GM18951 (cell line): Measurements from ENCODE around the gene PPIG.

Experiments used
- POLR2A ChIP-seq: IDR thresholded peaks from 4 replicates; pipeline ENCODE4 v1.6.1; 2011; ENCODE audit warnings: mild to moderate bottlenecking; ENCODE audit not compliant: insufficient read length, insufficient read depth; ENCODE audit errors: extremely low read depth
- in situ Hi-C: fragments of 300-500 bp; cut with MboI; formaldehyde crosslinking; loops from one replicate; pipeline ENCODE4 v1.12.0; 2022; ENCODE audit warnings: low sequenced_read_pairs, mixed read lengths, inconsistent platforms; ENCODE audit not compliant: unreplicated experiment

The PPIG gene

DNA sequence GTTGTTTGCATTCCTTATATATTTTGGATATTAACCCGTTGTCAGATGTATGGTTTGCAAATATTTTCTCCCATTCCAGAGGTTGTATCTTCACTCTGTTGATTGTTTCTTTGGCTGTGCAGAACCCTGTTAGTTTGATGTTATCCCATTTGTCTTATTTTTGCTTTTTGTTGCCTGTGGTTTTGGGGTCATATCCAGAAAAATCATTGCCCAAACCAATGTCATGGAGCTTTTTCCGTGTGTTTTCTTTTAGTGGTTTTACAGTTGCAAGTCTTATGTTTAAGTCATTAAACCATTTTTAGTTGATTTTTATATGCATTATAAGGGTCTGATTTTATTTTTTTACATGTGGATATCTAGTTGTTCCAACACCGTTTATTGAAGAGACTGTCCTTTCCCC is 35.8 kb downstream of the PPIG start:
- TF ChIP-seq POLR2A: no peak
- in situ Hi-C loops: no loop called here

GRCh38 chr2:169620509-169620908 is 36.4 kb downstream of the PPIG start:
- TF ChIP-seq POLR2A: no peak
- in situ Hi-C loops: no loop called here

DNA sequence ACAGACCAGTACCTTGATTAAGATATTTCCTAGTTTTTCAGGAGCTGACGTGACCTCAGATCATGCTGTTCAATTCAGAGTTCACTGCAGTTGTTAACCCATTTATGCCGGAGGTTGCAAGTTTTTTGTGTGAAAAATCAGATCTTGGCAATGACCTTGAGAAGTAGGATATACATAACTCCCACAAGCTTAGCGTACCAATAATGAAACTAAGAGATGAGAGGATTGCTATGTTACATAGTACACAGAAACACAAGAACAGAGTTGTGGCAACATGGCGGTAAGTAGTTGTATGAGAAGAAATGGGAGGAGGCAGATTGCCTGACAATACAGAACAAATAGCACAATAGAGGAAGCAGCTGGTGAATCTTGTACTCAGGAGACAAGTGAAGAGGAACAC is 39.1 kb downstream of the PPIG start:
- in situ Hi-C loops: no loop called here
- TF ChIP-seq POLR2A: no peak

DNA sequence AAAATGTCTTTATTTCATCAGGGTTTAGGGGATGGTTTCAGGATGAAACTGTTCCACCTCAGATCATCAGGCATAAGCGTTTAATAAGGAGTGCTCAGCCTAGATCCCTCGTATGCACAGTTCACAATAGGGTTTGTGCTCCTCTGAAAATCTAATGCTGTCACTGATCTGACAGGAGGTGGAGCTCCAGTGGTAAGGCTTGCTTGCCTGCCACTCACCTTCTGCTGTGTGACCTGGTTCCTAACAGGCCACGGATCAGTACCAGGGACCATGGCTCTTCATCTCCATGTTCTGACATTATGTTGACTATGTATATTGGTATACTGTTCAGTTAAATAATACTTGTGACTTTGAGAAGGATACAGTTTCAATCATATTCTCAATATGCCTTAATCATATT is 41.6 kb downstream of the PPIG start:
- no peak for TF ChIP-seq POLR2A
- in situ Hi-C loops: no loop called here

DNA sequence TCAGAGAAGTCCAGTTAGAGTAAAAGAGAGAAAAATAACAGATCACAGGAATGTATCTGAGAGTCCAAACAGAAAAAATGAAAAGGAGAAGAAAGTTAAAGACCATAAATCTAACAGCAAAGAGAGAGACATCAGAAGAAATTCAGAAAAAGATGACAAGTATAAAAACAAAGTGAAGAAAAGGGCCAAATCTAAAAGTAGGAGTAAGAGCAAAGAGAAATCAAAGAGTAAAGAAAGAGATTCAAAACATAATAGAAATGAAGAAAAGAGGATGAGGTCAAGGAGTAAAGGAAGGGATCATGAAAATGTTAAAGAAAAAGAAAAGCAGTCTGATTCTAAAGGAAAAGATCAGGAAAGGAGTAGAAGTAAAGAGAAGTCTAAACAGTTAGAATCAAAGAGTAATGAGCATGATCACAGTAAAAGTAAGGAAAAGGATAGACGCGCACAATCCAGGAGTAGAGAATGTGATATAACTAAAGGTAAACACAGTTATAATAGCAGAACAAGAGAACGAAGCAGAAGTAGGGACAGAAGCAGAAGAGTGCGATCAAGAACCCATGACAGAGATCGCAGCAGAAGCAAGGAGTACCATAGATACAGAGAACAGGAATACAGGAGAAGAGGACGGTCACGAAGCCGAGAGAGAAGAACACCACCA is 52.4 kb downstream of the PPIG start:
- in situ Hi-C loops: no loop called here
- TF ChIP-seq POLR2A: no peak

GRCh38 chr2:169637620-169638019 is 53.5 kb downstream of the PPIG start:
- in situ Hi-C loops: no loop called here
- no peak for TF ChIP-seq POLR2A

GRCh38 chr2:169640104-169640503 is 56.0 kb downstream of the PPIG start:
- in situ Hi-C loops: no loop called here
- no peak for TF ChIP-seq POLR2A

DNA sequence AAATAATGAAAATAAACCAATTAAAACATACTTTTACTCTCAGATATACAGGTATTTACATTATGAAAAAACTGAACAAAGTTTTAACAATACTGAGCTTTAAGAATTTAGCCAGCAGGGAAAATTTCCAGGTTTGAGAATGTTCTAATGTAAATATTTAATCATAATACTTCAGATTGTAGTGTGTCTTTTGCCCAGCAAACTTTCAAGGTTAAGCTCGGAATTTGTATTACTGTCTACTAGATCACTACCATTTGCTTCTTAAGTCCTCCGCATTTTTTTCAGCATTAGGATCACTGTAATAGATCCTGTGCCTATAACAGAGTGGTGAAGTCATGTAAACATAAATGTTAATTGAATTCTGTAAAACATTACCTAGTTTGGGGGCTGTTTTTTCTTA is 57.3 kb downstream of the PPIG start:
- in situ Hi-C loops: no loop called here

DNA sequence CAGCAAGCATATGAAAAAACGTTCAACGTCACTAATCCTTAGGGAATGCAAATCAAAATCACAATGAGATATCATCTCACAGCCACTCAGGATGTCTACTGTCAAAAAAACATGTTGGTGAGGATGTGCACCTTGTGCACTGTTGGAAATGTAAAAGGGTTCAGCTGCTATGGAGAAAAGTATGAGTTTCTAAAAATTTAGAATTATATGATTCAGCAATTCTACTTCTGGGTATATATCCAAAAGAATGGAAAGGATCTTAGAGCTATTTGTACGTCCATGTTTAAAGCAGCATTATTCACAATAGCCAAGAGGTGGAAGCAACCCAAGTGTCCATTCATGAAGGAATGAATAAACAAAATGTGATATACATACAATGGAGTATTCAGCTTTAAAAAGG is 60.0 kb downstream of the PPIG start:
- in situ Hi-C loops: no loop called here
- no peak for TF ChIP-seq POLR2A

More for the DNA sequence above, 57.3 kb downstream of the PPIG start:
- TF ChIP-seq POLR2A: no peak

GRCh38 chr2:169647496-169647895 is 63.3 kb downstream of the PPIG start:
- in situ Hi-C loops: no loop called here
- TF ChIP-seq POLR2A: no peak

DNA sequence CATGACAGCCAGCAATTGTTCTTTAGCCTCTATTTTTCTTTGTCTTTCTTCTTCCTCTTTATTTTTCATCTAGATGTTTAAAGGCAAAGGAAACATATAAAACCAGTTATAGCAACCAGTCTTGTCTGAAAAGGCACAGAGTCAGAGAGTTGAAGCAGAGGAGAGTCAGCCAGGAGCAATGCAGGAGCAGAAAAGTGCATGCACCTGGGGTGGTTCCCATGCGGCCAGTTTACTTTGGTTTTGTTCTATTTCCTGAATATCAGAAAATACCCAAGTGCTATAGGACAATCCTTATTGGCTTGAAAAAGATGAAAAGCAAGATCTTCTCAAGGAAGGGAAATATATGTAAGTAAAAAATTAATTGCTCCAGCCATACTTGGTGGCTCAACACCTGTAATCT is 65.1 kb downstream of the PPIG start:
- TF ChIP-seq POLR2A: no peak
- in situ Hi-C loops: no loop called here

- in situ Hi-C loops: loop anchor here (10.0 kb wide), 1 partner anchor 229 kb away; no protein-coding TSS in a partner anchor
- TF ChIP-seq POLR2A: no peak
These were observed 69.5 kb downstream of the PPIG start for GRCh38 chr2:169653636-169654035.

DNA sequence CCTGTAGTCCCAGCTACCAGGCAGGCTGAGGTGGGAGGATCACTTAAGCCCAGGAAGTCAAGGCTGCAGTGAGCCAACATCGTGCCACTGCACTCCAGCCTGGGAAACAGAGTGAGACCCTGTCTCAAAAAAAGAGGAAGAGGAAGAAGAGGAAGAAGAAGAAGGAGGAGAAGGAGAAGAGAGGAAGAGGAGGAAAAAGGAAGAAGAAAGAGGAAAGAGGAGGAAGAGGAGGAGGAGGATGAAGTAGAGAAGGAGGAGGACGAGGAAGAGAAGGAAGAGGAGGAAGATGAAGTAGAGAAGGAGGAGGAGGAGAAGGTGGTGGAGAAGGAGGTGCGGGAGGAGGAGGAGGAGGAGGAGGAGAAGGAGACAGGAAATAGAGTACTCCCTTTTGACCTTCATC is 72.0 kb downstream of the PPIG start:
- in situ Hi-C loops: loop anchor here (10.0 kb wide), 1 partner anchor 231 kb away; no protein-coding TSS in a partner anchor
- no peak for TF ChIP-seq POLR2A

- in situ Hi-C loops: loop anchor here (10.0 kb wide), 1 partner anchor 234 kb away; no protein-coding TSS in a partner anchor
- TF ChIP-seq POLR2A: no peak
These were observed 74.7 kb downstream of the PPIG start for GRCh38 chr2:169658877-169659276.
